ENCODE measurements around the gene GNG12.

- TF ChIP-seq CTCF (IDR thresholded peaks at IDR 0.05) (no peak), POLR2A (IDR thresholded peaks at IDR 0.05) (no peak)
These were observed 41.3 kb upstream of the GNG12 start for GRCh38 chr1:67874501-67875111.

All from heart left ventricle (tissue), 13 donors.